Activated naive CD8-positive, alpha-beta T cell treated with anti-CD3 and anti-CD28 coated beads, Interleukin-2, amount 50 U/mL, for 24 hours (primary cell): ENCODE data around the gene NABP1.

ENCODE experiments used
- ATAC-seq: fragments of 150-1000 bp; cut with Tn5 transposase; one replicate; pipeline ENCODE4 v1.10.0; 2021
- DNase-seq: peaks from one replicate; pipeline ENCODE4 v3.0.0; 2021
- H3K27ac Mint-ChIP-seq: one replicate; pipeline ENCODE4 v1.8.0; 2021; ENCODE audit warnings: mild to moderate bottlenecking, mixed read lengths
- H3K27me3 Mint-ChIP-seq: one replicate; pipeline ENCODE4 v1.8.0; 2021; ENCODE audit warnings: mixed read lengths
- H3K36me3 Mint-ChIP-seq: one replicate; pipeline ENCODE4 v1.8.0; 2021; ENCODE audit warnings: low read depth, mixed read lengths
- H3K4me1 Mint-ChIP-seq: one replicate; pipeline ENCODE4 v1.8.0; 2021; ENCODE audit warnings: mixed read lengths
- H3K4me3 Mint-ChIP-seq: one replicate; pipeline ENCODE4 v1.8.0; 2021; ENCODE audit warnings: mild to moderate bottlenecking, moderate library complexity, mixed read lengths
- H3K9me3 Mint-ChIP-seq: one replicate; pipeline ENCODE4 v1.8.0; 2021; ENCODE audit warnings: mixed read lengths

NABP1 gene, protein sequence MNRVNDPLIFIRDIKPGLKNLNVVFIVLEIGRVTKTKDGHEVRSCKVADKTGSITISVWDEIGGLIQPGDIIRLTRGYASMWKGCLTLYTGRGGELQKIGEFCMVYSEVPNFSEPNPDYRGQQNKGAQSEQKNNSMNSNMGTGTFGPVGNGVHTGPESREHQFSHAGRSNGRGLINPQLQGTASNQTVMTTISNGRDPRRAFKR

DNA sequence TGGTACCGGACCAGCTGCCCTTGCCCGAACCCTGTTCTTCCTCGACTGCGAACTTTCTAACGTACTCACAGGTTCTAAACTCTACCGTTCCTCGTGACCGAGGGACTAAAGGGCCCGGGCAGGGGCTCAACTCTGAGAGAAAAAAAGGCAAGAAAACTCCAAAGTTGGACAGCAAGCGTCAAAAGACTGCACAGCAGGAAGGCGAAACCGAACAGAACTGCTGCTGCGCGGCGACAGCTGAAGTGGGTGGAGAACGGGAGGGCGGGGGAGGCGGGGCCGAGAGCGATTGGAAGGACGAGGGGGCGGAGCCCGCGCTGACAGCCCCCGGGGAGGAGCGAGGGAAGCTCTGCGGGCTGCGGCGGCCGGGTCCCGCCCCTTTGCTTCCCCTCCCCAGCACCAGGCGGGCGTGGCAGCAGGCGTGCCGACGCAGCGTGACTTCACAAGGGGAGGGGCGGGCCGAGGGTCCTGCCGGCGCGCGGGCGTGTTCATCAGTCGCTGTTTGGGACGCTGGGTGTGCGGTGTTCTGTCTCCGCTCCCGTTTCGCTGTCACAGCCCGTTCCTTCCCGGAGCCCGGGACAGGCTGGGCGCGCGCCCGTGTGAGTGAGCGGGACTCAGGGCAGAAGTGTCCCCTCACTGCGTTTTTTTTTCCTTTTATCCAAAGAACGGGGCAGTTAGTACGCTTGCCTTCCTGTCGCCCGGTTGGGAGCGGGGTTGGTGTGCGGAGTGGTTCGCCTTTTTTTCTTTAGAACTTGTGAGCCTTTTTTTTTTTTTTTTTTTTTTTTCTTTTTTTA is at the start of gene NABP1:
Gene NABP1, plus strand, starts transcription at position 491 of the 791 bp plus-strand sequence. CDS start 479 bp downstream, outside the sequence.
- Mint-ChIP-seq H3K36me3 (peaks cover 37% of the 10 kb centered on the region), H3K27me3 (no peaks in the 10 kb centered on the region), H3K4me3 (peak within 1 kb of the TSS; percentile 94), H3K27ac (peak within 1 kb of the TSS; percentile 99), H3K4me1 (peaks cover 67% of the 10 kb centered on the region), H3K9me3 (no peaks in the 10 kb centered on the region)
- DNase-seq (peak; percentile 99), ATAC-seq (peak; percentile 85)

DNA sequence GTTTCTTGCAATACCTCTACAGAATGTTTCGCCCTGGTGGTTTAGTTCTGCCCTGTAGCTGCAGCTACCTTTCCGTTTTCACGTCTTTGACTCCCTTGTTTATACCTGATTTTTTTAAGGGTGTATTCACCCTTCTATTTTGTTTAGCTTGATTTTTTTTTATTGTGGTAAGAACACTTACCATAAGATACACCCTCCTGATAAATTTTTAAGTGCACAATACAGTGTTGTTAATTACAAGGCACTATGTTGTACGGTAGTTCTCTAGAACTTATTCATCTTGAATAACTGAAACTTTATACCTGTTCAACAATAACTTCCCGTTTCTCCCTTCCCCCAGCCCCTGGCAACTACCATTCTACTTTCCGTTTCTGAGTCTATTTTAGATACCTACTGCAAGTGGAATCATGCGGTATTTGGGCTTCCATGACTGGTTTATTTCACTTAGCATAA is 48.9 kb upstream of the NABP1 start:
- H3K4me1 Mint-ChIP-seq: peaks cover 24% of the 10 kb centered on the region
- no peak overlapping the region for H3K4me3 Mint-ChIP-seq
- no peaks in the 10 kb centered on the region for H3K27me3 Mint-ChIP-seq
- H3K27ac Mint-ChIP-seq: no peak overlapping the region
- DNase-seq: no peak
- no peak for ATAC-seq
- H3K9me3 Mint-ChIP-seq: no peaks in the 10 kb centered on the region
- peaks cover 3% of the 10 kb centered on the region for H3K36me3 Mint-ChIP-seq

DNA sequence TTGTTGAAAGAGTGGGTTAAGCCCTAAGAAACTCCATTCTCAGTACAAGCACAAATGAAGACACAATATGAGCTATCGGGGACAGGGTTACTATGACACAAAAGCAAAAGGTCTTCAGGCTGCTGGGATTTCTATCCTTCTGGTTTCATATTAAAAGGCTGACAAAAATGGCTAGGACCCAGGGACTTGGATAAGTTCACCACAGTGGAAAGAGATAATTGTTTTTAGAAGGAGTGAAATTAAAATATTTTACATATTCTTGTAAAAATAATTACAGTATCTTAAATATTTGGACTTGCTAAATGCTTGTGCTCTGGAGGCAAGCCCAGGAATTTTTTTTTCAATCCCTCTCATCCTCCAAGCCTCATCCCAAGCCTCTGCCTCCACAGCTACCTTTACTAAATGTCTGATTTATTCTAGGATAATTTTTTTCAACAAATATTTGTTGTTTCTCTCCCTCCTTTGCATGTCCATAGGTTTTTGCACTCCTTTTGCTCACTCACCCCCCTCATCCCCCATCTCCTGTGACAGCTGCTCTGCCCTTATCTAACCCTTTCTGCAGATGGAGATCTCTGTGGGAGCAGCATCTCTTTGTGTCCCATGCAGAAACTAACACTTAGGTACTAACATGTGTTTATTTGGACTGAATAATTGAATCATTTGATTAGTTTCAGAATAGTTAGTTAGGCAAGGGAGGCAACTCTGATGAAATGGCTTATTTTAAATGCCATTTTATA is 47.8 kb upstream of the NABP1 start:
- no peak overlapping the region for H3K27ac Mint-ChIP-seq
- no peaks in the 10 kb centered on the region for H3K9me3 Mint-ChIP-seq
- H3K4me3 Mint-ChIP-seq: no peak overlapping the region
- ATAC-seq (no peak), DNase-seq (no peak)
- H3K4me1 Mint-ChIP-seq: peaks cover 14% of the 10 kb centered on the region
- no peaks in the 10 kb centered on the region for H3K27me3 Mint-ChIP-seq
- peaks cover under 1% of the 10 kb centered on the region for H3K36me3 Mint-ChIP-seq

DNA sequence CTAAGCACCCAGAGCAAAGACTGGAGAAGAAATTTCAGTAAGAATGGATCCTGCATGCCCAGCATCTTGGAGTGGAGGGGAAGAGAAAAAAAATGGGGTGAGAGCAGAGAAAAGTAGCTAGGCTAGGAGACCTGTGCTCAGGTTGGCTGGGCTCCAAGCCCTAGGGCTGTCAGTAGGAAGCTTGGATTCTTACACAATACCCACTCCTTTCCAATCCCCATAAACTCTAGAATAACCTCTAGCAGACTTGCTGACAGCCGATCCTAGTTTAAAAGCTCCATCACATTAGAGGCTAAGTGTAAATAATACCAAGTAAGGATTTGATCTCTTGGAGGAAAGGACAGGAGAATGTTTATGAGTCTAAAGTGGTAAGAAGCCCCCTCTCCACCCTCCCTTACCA is 46.2 kb upstream of the NABP1 start:
- Mint-ChIP-seq H3K36me3 (no peaks in the 10 kb centered on the region), H3K27me3 (no peaks in the 10 kb centered on the region), H3K4me1 (peaks cover 22% of the 10 kb centered on the region), H3K9me3 (no peaks in the 10 kb centered on the region), H3K27ac (no peak overlapping the region), H3K4me3 (no peak overlapping the region)
- DNase-seq (no peak), ATAC-seq (no peak)

DNA sequence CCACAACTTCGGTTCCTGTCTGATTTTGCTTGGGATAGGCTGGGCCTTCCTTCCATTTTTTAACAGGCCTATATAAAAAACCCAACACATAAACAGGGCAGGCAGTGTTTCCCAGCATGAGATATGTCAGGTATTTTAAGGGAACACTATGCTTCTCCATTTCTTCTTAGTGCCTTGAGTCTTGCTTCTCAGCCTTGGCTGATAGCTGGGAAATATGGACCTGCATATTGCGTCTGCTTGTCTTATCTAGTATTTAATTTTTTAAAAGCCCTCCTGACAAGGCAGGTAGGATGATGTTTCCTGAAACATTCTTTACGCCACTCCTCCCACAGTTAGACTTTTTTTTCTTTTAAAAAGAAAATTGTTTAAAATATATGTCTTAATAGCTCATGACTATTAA is 45.5 kb upstream of the NABP1 start:
- H3K36me3 Mint-ChIP-seq: no peaks in the 10 kb centered on the region
- ATAC-seq (no peak), DNase-seq (no peak)
- H3K27ac Mint-ChIP-seq: no peak overlapping the region
- no peaks in the 10 kb centered on the region for H3K27me3 Mint-ChIP-seq
- H3K4me3 Mint-ChIP-seq: no peak overlapping the region
- H3K9me3 Mint-ChIP-seq: no peaks in the 10 kb centered on the region
- peaks cover 29% of the 10 kb centered on the region for H3K4me1 Mint-ChIP-seq

DNA sequence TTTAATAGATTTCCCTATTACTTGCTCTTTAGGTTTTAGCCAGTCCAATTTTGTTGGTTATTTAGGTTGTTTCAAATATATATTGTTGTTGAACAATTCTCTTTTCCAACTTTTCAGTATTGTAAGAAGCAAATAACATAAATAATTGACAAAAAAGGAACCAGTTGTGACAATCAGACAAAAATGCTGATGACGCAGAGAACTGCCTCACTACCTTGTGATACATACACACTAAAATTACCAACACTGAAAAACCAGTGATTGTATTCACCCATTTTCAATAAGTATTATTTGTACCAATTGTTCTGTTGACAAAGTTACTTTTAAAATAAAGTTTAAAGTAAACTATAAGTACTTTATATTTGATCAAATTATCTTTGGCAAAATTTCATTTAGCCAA is 43.1 kb upstream of the NABP1 start:
- DNase-seq: no peak
- no peak overlapping the region for H3K27ac Mint-ChIP-seq
- no peaks in the 10 kb centered on the region for H3K9me3 Mint-ChIP-seq
- no peaks in the 10 kb centered on the region for H3K27me3 Mint-ChIP-seq
- H3K36me3 Mint-ChIP-seq: no peaks in the 10 kb centered on the region
- peaks cover 43% of the 10 kb centered on the region for H3K4me1 Mint-ChIP-seq
- ATAC-seq: no peak
- H3K4me3 Mint-ChIP-seq: no peak overlapping the region

DNA sequence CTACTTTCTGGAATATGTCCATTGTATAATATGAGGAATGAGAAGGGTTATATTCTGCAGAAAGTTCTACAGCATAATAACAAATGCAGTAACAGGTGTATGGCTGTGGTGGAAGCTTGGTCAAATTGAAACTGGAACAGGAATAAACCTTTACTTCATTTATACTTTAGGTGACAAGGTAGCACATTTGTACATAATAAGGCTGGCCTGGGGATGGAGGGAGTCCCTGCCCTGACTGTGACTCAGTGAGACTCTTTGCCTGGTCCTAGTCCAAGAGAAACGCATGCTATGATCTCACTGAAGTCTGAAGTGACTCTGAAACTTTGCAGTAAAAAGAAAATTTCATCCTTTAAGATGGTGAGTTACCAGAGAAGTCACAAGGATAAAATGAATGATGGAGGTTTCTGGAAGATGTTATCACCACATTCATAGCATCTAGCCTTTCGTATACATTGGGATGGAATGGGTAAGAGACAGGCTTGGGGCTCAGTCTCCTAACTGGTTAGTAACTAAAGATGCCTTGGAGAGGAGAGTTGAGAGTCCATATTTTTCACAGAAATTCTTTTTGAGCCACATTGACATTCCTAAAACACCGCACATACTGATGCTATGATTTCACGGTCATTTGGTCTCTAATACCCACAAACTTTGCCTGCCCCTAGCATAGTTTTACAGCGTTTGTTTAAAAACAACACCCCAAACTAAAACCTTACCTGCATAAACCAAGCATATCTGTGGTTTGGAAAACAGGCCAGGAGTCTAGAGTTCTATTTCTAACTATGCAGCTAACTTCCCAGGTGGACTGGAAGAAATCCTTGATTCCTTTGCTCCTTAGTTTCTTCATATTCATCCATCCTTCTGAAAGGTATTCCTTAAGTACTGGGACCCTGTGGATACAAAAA is 42.4 kb upstream of the NABP1 start:
- no peaks in the 10 kb centered on the region for H3K27me3 Mint-ChIP-seq
- H3K4me3 Mint-ChIP-seq: no peak overlapping the region
- no peaks in the 10 kb centered on the region for H3K9me3 Mint-ChIP-seq
- peaks cover 47% of the 10 kb centered on the region for H3K4me1 Mint-ChIP-seq
- no peak overlapping the region for H3K27ac Mint-ChIP-seq
- peak; percentile 34 for ATAC-seq
- no peaks in the 10 kb centered on the region for H3K36me3 Mint-ChIP-seq
- no peak for DNase-seq

DNA sequence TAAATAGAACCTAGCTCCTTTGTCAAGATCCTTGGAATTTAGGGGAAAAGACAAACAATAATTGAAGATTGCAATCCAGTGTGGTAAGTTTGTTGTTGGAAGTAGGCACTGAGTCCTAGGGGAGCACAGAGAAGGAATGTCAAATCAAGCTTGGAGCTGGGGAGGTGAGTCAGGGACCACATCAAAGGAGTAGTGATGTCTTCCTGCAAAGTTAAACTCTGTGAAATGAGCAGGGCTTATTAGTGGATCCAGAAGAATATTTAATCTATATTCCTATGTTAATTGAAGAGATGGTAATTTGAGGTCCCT is 41.7 kb upstream of the NABP1 start:
- H3K27me3 Mint-ChIP-seq: no peaks in the 10 kb centered on the region
- no peak overlapping the region for H3K27ac Mint-ChIP-seq
- no peak for DNase-seq
- H3K4me3 Mint-ChIP-seq: no peak overlapping the region
- H3K4me1 Mint-ChIP-seq: peaks cover 51% of the 10 kb centered on the region
- H3K36me3 Mint-ChIP-seq: no peaks in the 10 kb centered on the region
- H3K9me3 Mint-ChIP-seq: no peaks in the 10 kb centered on the region
- no peak for ATAC-seq

DNA sequence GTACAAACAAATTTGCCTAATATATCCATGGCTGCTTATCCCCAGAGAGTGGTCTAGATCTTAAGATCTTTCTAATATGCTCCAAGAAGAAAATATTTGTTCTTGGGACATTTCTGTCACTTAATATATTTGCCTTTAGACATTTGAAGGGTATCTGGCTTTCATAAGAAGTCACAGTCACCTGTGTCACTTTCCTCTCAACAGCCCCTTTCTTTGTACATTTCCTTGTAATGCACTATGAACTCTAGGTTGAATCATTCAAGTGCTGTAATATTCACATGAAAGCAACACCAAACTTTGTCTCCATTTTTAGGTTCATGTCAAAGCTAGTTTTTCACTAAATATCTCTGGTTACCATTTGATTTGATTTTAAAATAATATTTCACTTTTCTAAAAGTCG is 41.4 kb upstream of the NABP1 start:
- no peak for DNase-seq
- H3K36me3 Mint-ChIP-seq: no peaks in the 10 kb centered on the region
- H3K27me3 Mint-ChIP-seq: no peaks in the 10 kb centered on the region
- peaks cover 51% of the 10 kb centered on the region for H3K4me1 Mint-ChIP-seq
- no peak for ATAC-seq
- H3K4me3 Mint-ChIP-seq: no peak overlapping the region
- H3K27ac Mint-ChIP-seq: peak overlapping the region; percentile 84
- H3K9me3 Mint-ChIP-seq: no peaks in the 10 kb centered on the region

DNA sequence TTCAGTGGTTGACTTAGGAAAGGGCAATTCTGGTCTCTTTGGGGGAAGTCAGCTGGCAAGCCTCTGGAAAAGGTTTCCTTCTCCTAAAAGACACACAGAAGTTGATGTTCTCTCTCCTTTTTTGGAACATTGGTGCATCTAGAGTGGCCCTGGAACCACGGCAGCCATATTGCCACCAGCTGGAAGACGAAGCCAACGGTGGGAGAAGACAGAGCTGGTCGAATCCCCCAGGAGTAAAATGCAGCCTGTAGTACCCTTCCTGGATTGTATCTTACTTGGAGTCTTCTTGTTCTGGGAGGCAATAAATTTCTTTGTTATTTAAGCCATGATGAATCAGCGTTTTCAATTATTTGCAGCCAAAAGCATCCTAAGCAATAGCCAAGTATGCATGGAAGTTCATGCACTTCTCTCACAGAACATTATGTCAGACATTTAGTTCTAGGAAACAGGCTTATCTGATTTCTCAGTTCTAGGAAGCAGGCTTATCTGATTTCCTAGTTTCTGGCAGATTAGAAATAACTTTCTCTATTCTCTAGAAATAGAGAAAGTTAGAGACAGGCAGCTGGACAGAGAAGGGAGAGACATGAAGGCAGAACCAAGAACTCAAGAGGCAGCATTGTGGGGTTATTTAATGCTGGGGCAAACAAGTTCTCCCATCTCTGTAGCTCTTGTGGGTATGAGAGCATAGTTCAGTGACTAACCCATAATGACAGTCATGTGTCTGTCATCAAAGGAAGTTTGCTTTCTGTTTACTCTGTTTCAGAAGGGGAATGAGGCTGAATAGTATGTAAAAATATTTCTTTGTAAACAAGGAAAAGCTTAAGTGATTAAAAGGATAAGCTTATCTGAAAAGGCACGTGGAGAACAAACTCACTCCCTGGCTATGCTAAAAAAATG is 40.5 kb upstream of the NABP1 start:
- Mint-ChIP-seq H3K36me3 (peaks cover 1% of the 10 kb centered on the region), H3K4me3 (peak overlapping the region; percentile 43), H3K27me3 (no peaks in the 10 kb centered on the region), H3K27ac (peak overlapping the region; percentile 84), H3K4me1 (peaks cover 53% of the 10 kb centered on the region), H3K9me3 (no peaks in the 10 kb centered on the region)
- ATAC-seq (peak; percentile 96), DNase-seq (no peak)

DNA sequence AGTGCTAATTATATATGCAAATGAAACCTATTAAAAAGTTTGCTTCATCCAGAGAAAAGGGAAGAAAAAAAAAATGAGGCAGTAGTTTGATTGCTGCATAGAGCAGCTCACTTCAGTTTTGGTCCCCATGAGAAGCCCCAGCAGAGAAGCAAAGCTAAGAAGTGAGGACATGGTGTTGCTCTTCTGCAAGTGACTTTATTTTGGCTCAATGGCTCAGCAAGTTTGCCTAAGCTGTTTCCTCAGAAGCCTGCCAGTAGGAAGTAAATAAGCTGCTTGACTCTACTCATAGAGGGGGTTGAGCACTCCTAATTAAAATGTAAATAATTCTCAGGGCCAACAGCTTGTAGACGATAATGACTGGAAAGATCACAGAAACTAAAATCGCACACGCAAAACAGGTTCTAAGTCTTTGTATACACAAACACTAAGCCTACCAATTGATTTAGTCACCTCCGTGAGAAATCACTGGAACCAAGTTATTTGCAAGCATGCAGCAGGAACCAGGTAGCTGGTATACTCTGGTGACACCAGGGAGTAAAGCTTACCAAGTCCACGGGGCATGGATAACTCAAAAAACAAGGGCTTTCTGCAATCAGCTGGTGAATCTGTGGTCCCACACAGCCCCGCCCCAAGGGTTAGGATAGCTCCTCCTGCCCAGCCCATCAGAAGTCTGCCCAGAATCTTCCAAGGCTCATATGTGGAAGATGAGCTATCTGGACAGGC is 39.7 kb upstream of the NABP1 start:
- Mint-ChIP-seq H3K27me3 (no peaks in the 10 kb centered on the region), H3K4me3 (peak overlapping the region; percentile 43), H3K4me1 (peaks cover 57% of the 10 kb centered on the region), H3K27ac (peak overlapping the region; percentile 84), H3K36me3 (peaks cover 1% of the 10 kb centered on the region), H3K9me3 (no peaks in the 10 kb centered on the region)
- ATAC-seq (no peak), DNase-seq (no peak)

DNA sequence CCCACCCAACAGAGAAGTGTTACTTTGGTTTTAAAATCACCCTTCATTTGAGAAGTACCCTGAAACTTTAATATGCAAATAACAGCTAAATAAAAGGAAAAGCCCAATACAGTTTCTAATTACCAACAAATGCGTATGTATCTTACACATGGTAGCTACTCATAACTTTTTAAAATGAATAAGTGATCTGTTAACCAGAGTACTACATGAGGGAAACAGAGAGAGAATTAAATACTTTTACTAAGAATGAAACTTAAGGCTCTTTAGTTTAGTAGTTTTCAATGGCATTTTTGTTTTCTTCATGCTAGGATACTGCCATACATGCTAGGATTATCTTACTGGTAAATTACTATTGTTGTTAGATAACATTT is 39.1 kb upstream of the NABP1 start:
- peaks cover 57% of the 10 kb centered on the region for H3K4me1 Mint-ChIP-seq
- H3K9me3 Mint-ChIP-seq: no peaks in the 10 kb centered on the region

DNA sequence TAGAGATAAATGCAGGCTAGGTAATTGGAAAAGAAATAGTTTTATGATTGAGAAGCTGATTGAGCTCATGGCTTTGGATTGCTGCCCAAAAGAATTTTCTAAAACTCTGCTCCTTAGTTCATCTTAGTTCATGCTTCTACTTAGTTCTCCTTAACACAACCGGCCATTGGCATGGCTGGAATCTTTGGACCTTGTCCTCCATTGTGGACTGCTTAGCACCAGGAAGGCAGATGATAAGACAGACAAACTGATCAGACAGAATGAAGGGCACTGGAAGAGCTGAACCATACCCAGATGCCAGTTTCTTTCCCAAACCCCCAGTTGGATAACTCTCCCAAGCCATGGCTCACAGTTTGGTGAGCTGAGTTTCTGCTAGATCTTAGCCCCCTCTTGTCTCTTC is 36.3 kb upstream of the NABP1 start:
- Mint-ChIP-seq H3K27ac (no peak overlapping the region), H3K36me3 (peaks cover 1% of the 10 kb centered on the region), H3K27me3 (no peaks in the 10 kb centered on the region), H3K9me3 (no peaks in the 10 kb centered on the region), H3K4me3 (no peak overlapping the region), H3K4me1 (peaks cover 45% of the 10 kb centered on the region)
- ATAC-seq (no peak), DNase-seq (no peak)

More for the DNA sequence above, 39.1 kb upstream of the NABP1 start:
- no peaks in the 10 kb centered on the region for H3K27me3 Mint-ChIP-seq
- ATAC-seq (no peak), DNase-seq (no peak)
- peak overlapping the region; percentile 84 for H3K27ac Mint-ChIP-seq
- peaks cover 1% of the 10 kb centered on the region for H3K36me3 Mint-ChIP-seq
- no peak overlapping the region for H3K4me3 Mint-ChIP-seq
